ENCODE results near the gene ZMPSTE24.

Gene ZMPSTE24

GRCh38 chr1:40268211-40268610 lies 10.2 kb downstream of the ZMPSTE24 start:
- no peak for TF ChIP-seq CTCF (conservative IDR thresholded peaks at IDR 0.05; ENCODE audit: low read depth, low read length)
- H3K4me3 ChIP-seq (ENCODE audit: low read depth, low read length): no peak overlapping the region
- DNase-seq (ENCODE audit: low read depth): no peak

- no peak for DNase-seq (ENCODE audit: low read depth)
- no peak for TF ChIP-seq CTCF (conservative IDR thresholded peaks at IDR 0.05; ENCODE audit: low read depth, low read length)
- no peak overlapping the region for H3K4me3 ChIP-seq (ENCODE audit: low read depth, low read length)
Measured at GRCh38 chr1:40270152-40270834, 12.3 kb downstream of the ZMPSTE24 start.

GRCh38 chr1:40272653-40273213 lies 14.7 kb downstream of the ZMPSTE24 start:
- DNase-seq (ENCODE audit: low read depth): no peak
- no peak overlapping the region for H3K4me3 ChIP-seq (ENCODE audit: low read depth, low read length)
- no peak for TF ChIP-seq CTCF (conservative IDR thresholded peaks at IDR 0.05; ENCODE audit: low read depth, low read length)

- no peak overlapping the region for H3K4me3 ChIP-seq (ENCODE audit: low read depth, low read length)
- no peak for TF ChIP-seq CTCF (conservative IDR thresholded peaks at IDR 0.05; ENCODE audit: low read depth, low read length)
- DNase-seq (ENCODE audit: low read depth): no peak
Measured at GRCh38 chr1:40273547-40274166, 15.6 kb downstream of the ZMPSTE24 start.

- DNase-seq (ENCODE audit: low read depth): no peak
Measured at GRCh38 chr1:40274331-40274730, 16.3 kb downstream of the ZMPSTE24 start.

GRCh38 chr1:40276122-40276521 lies 18.1 kb downstream of the ZMPSTE24 start:
- H3K4me3 ChIP-seq (ENCODE audit: low read depth, low read length): no peak overlapping the region
- DNase-seq (ENCODE audit: low read depth): no peak
- no peak for TF ChIP-seq CTCF (conservative IDR thresholded peaks at IDR 0.05; ENCODE audit: low read depth, low read length)

More at GRCh38 chr1:40274331-40274730, 16.3 kb downstream of the ZMPSTE24 start:
- H3K4me3 ChIP-seq (ENCODE audit: low read depth, low read length): no peak overlapping the region
- TF ChIP-seq CTCF (conservative IDR thresholded peaks at IDR 0.05; ENCODE audit: low read depth, low read length): no peak
